ENCODE results near the gene FAM3A.

Gene FAM3A

GRCh38 chrX:154534526-154535322, 18.7 kb upstream of the FAM3A start:
- DNase-seq, result no peak

DNA sequence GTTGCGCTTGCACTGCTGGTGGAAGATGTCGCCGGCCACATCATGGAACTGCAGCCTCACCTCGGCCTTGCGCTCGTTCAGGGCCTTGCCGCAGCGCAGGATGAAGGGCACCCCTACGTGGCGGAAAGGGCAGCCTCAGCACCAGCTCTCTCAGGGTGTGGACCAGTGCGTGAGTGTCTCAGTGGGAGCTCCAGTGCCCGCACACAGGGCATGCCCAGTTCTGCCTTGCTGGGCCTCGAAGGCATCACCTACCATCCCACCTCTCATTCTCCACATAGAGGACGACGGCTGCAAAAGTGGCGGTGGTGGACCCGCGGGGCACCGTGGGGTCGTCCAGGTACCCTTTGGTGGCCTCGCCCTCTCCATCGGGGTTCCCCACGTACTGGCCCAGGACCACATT, 16.7 kb upstream of the FAM3A start:
- DNase-seq, result no peak

- no peak for DNase-seq
These were observed 15.6 kb upstream of the FAM3A start for GRCh38 chrX:154531626-154532025.

- no peak for DNase-seq
These were observed 14.3 kb upstream of the FAM3A start for GRCh38 chrX:154530286-154530685.

- no peak for DNase-seq
These were observed 13.2 kb upstream of the FAM3A start for GRCh38 chrX:154529206-154529612.

DNA sequence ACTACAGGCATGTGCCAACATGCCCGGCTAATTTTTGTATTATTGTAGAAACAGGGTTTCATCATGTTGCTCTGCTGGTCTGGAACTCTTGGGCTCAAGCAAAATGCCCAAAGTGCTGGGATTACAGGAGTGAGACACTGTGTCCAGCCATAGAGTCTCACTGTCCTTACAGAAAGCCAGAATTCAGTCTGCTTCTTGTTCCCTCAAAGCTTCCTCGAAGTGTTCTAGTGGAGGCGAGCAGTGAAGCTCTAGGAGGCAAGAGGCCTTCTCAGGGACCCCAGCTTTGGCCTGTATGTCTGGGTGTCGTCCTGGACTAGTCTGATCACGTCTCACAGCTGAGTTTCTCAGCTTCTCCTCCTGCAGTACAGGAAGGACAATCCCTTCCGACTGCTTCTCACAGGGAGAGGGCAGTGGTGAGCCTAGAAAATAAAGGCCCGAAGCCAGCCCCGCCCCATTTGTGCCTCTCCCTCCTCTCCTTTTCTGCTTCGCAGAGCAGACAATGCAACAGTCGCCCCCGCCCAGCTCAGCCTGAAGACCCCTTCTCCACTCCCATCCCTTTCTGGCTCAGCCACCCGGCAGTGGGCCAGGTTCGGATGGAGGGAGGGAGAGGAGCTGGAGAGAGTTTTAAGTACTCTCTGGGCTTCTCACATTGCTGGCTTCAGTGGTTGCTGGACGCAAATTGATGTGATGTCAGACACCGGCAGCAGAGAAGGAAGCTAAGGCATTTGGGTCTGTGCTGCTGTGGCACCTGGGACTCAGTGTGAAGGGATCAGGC, 11.1 kb upstream of the FAM3A start:
- DNase-seq, result peak; percentile 6

- DNase-seq, result no peak
These were observed 9.8 kb upstream of the FAM3A start for GRCh38 chrX:154525606-154526490.

DNA sequence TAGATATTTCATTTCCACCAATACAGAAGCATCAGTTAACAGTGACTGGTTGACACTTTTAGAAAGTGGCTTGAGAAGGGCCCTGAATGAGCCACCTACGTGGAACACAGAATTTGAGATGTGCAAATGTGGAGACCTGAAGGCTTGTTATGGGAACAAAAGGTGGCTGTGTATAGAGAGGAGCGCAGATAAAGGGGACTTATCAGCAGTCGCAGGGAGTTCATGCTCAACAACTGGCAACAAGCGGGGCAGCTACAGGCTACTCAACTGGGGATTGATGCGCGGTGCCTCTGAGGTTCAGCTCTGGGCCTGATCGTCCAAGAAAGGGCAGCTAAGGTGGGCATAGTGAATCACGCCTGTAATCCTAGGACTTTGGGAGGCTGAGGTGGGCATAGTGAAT, 3.4 kb upstream of the FAM3A start:
- DNase-seq, result no peak

DNA sequence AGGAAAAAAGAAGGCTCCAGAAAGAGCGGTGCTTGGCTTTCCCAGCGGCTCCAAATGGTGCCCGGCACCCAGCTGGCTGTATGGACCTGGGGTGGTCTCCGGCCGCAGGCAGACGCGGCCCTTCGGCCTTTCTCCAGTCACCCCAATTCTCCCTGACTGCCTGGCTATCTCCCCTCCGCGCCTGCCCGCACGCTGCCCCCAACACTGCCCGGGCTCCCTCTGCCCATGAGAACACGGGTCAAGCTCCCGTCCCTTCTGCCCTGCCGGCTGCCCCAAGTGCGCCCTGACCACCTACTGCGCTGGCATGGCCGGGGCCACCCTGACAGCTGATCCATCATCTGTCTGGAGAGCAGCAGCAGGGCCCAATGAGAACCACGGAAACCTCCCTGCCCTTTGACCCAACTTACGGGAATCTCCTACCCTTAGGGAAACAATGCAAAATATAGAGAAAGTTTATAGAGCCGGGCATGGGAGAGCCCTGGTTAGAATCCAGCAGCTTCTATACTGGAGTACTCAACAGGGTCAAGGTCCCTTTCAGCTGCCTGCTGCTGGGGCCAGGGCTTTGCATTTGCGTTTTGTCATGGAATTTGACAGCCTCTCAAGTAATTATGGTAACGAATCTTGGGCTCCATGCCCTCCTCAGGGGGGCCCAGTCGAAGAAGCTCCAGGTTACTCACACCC, 1.2 kb upstream of the FAM3A start:
- no peak for DNase-seq

GRCh38 chrX:154516656-154517100, 646 bp upstream of the FAM3A start:
- DNase-seq, result no peak

DNA sequence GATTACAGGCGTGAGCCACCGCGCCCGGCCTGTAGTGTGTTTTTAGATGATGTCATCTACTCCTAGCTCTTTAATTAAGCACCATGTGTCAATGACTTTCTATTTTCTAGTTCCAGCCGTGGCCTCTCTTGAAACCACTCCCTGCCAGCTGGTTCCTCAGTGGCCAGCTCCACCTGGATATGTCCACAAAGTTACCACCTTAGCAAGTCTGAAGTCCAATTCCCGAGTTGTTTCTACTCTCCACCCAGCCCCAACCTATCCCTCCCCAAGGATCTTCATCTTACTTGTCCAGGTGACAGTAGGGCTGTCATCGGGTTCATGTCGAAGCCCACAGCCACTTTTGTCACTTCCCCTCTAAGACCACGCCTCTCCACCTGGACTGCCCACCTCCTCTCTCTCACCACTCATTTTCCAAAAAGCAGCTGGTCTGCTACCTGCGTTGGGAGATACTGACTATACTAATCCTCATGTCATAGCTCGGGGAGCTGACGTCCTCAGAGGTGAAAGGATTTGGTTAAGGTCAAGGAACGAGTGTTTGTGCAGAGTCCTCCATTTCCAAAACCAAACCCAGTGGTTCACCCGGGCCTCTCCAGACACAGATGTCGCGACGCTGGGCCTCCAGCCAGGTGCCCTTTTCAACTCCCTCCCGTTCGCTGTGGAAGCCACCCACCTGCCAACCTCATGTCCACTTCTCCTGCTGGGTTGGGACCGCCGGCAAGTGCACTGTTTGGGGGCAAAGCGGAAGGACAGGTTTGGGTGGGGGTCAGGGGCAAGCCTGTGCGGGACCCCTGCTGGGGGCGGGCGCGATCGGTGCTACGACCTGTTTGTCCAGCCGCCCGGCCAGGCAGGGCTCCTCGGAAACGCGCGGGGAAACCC, 704 bp downstream of the FAM3A start:
- no peak for DNase-seq

DNA sequence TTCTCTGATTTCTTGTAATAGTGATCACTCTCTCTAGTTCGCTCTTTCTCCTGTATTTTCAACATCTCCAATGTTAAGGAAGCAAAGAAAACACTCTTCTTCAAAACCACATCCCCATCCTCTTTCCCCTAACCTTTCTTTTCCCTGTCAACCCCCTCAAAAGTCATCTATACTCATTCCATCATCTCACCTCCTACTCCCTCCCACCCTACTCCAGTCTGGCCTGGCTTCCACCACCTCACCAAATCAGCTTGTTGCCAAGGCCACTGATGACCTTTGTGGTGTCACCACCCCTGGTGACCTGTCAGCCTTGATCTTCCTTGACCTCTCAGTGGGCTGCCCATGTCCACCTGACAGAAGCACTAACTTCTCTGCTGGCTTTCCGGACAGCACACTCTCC, 2.3 kb downstream of the FAM3A start:
- DNase-seq, result no peak

DNA sequence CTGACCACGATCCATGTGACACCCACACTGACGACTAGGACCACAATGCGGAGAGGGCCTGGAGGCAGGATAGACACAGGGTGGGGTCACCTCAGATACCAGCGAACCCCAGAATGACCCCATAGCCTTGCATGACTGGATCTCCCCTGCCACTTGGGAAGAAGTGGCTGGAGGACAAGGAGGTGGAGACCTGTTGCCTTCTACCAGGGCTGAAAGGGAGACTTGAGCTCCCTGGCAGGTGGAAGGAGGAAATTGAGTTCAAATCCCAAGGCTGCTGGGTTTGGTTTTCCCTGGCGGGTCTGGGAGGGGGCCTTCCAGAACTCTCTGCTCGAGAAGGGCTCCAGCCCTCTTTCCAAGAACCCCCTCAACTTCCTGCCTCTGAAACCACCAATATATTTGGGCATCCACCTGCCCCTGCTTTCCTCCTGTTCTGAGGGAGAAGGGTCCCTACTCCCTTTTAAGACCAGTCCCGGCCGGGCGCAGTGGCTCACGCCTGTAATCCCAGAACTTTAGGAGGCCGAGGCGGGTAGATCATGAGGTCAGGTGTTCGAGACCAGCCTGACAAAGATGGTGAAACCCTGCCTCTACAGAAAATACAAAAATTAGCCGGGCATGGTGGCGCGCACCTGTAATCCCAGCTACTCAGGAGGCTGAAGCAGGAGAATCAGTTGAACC, 3.0 kb downstream of the FAM3A start:
- no peak for DNase-seq

GRCh38 chrX:154511761-154512160, 4.3 kb downstream of the FAM3A start:
- DNase-seq, result no peak

DNA sequence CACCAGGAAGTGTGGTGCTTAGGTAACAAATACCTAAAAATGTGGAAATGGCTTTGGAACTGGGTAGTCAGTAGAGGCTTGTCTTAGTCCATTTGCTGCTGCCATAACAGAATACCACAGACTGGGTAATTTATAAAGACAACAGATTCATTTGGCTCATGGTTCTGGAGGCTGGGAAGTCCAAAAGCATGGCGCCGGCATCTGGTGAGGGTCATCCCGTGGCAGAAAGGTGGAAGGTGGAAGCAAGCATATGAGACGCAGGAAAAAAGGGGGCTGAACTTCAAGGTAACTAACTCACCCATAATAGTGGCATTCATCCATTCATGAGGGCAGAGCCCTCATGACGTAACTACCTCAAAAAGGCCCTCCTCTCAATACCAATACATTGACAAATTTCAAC, 6.6 kb downstream of the FAM3A start:
- DNase-seq, result no peak

DNA sequence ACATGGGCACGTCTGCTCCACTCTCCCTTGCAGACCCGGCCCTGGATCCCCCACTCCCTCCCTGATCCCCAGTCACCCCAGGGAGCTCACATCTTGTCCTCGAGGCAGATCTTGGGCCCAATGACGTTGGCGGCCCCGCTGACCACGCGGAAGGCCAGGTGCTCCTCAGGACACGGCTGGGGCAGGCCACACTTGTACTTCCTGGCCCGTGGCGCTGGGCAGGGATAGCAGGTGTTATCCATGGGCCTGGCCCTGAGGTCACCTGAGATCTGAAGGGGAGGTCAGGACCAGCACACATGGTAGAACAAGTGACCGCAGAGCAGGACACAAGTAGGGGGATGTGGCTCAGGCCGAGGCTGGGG, 7.7 kb downstream of the FAM3A start:
- no peak for DNase-seq

DNA sequence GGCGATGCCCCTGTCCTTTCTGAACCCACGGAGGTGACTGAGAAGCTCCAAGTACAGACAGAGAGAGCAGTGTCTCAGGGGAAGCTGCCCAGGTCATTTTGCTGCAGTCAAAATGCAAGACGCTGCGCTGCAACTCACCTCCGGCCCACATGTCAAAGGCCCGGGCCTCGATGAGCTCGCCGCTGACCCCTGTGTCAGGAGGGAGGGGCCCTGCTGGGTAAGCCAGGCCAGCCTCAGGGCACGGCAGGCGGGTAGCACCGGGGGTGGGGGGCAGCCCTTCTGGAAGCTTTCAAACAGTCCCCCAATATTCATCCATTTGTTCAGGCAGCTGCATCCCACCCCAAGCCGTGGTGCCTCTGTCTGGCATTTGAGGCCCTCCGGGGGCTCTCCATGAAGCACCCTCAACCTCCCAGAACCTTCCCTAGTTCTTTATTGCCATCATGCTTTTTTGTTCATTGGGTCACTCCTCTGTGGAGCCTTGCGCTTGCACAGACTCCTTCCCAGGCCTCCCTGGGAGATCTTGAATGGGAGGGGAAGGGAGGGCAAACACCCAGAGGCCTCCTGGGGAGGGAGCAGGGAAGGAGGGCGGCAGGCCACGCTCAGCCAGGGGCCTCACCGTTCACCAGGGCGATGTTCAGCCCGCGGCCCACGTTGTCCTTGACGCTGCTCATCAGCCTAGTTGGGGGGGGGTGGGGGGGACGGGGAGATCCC, 8.2 kb downstream of the FAM3A start:
- no peak for DNase-seq

DNA sequence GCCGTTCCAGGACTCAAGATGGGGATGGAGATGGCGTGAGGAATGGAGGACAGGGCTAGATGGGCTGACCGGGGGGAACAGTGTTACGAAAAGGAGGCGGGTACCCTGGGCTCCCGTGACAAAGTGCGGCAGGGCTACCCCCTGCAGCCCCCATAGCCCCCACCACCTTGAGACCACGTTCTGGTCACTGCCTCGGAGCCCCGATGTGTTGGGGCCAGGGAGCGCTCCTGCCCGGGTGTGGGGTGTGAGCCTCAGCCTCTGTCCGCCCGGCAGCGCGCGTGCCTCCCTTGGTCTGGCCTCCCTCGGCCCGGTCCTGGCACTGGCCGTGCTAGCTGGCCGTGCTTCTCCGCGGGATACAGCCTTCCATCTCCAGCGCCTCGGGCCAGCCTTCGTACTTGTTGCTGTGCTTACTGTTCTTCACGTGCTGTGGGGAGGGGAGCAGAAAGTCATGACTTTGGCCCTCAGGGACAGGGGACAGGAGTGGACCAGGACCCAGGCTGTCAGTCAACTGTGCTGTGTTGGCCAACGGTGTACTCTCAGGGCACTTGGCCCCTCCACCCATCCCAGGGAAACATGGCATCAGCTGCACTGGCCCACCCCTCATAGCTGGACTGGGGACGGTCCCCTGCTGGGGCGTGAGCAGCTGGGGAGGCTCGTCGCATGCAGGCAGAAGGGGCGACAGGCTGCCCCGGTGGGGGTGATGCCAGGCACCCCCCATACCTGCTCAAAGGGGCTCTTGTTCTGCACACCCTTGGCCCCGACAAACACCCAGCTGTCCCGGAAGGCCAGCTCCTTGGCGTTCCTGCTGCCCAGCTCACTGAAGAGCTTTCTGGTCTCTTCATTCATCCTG, 9.3 kb downstream of the FAM3A start:
- DNase-seq, result no peak

DNA sequence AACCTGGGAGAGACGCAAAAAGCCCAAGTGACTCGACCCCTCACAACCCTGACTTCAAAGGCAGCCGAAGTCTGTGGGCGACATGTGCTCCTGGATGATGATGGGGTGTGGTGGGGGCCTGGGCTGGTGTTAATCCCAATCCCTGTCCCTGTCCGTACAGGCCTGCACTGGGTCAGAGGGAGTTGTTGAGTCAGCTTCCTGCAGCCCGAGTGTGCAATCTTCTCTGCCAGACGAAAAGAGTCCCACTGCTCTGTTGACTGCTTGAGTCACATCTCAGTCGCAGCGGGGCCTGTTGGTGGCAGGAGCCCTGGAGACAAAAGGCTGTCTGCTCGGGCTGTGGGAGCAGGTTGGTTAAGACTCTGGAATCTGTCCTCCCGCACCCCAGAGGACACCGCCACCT, 10.3 kb downstream of the FAM3A start:
- no peak for DNase-seq

GRCh38 chrX:154502989-154503388, 13.0 kb downstream of the FAM3A start:
- DNase-seq, result no peak
